Spleen (tissue), 11 donors: Measurements from ENCODE around the gene AFAP1L2. TPM values are rescaled to one million over a fixed set of nuclear protein-coding genes. Genes with fewer than 3 reads are reported as not detected.
A peak's percentile ranks its signal among the peaks of the same experiment; 100 is the strongest.

Experiments used
- DNase-seq: peaks from one replicate; pipeline ENCODE4 v3.0.0-alpha.2; 2020
- H3K27ac ChIP-seq, 8 donors: fragments of 200-600 bp; sonication (generic) in 7 of 8; 1 replicate in 4 of 8; 2 replicates in 4 of 8; pipeline versions ENCODE4 v1.5.0 to v1.8.0; 2016 to 2021; ENCODE audit warnings: inconsistent platforms in 4 of 8, mild to moderate bottlenecking in 4 of 8, moderate library complexity in 1 of 8
- H3K27me3 ChIP-seq, 7 donors: fragments of 200-600 bp; sonication (generic) in 6 of 7; replicated peaks in 1 of 7; 1 replicate in 4 of 7; 2 replicates in 3 of 7; pipeline versions ENCODE4 v1.5.0 to v1.8.0; 2016 to 2021; ENCODE audit warnings: inconsistent platforms in 3 of 7, mild to moderate bottlenecking in 1 of 7
- H3K36me3 ChIP-seq, 6 donors: fragments of 200-600 bp; sonication (generic) in 5 of 6; 1 replicate in 4 of 6; 2 replicates in 2 of 6; pipeline versions ENCODE4 v1.5.0 to v1.8.0; 2016 to 2021; ENCODE audit warnings: inconsistent platforms in 2 of 6
- H3K4me1 ChIP-seq, 6 donors: fragments of 200-600 bp; sonication (generic) in 5 of 6; 1 replicate in 3 of 6; 2 replicates in 3 of 6; pipeline versions ENCODE4 v1.5.0 to v1.8.0; 2016 to 2021; ENCODE audit warnings: inconsistent platforms in 3 of 6
- H3K4me3 ChIP-seq, 8 donors: fragments of 200-600 bp; sonication (generic) in 7 of 8; 1 replicate in 4 of 8; 2 replicates in 4 of 8; pipeline versions ENCODE4 v1.5.0 to v1.8.0; 2016 to 2021; ENCODE audit warnings: inconsistent platforms in 4 of 8, mild to moderate bottlenecking in 4 of 8, moderate library complexity in 2 of 8
- H3K9me3 ChIP-seq, 8 donors: fragments of 200-600 bp; sonication (generic) in 7 of 8; 1 replicate in 4 of 8; 2 replicates in 4 of 8; pipeline versions ENCODE4 v1.5.0 to v1.8.0; 2016 to 2021; ENCODE audit warnings: inconsistent platforms in 4 of 8
- CTCF ChIP-seq, 11 experiments: fragments of 200-600 bp in 7 of 11; fragments of 450-650 bp in 4 of 11; sonication (generic) in 4 of 11; IDR thresholded peaks in 8 of 11; conservative IDR thresholded peaks in 3 of 11; 1 replicate in 7 of 11; 2 replicates in 4 of 11; pipeline versions ENCODE4 v1.4.0 to v1.8.0; 2016 to 2021; ENCODE audit warnings: antibody characterized with exemption in 11 of 11, inconsistent platforms in 4 of 11, mild to moderate bottlenecking in 1 of 11
- POLR2A ChIP-seq, 3 donors: fragments of 450-650 bp; IDR thresholded peaks; one replicate each; pipeline ENCODE4 v1.5.1; 2017; ENCODE audit warnings: antibody characterized with exemption in 3 of 3, mild to moderate bottlenecking in 1 of 3
- POLR2AphosphoS5 ChIP-seq, 3 donors: sonication (generic); formaldehyde crosslinking; IDR thresholded peaks; one replicate each; pipeline ENCODE4 v1.5.1; 2017; ENCODE audit warnings: antibody characterized with exemption in 3 of 3
- WGBS, 5 donors: extraction: QIAGEN DNeasy Blood & Tissue Kit in 3 of 5; methylation state at CpG; one replicate each; pipeline versions ENCODE4 v1.1.5 to v1.1.7; 2013 to 2018; 5-methylcytosine and 5-hydroxymethylcytosine counted together
- intact Hi-C: fragments of 100-400 bp; cut with DNase I; formaldehyde crosslinking; loops from one replicate; pipeline ENCODE4 v1.15.0; 2023; ENCODE audit warnings: low total_unique reads
- polyA plus RNA-seq, 3 donors: library from polyadenylated mRNA; stranded (reverse); fragments of 200-250 nt; gene quantifications; one replicate each; pipeline ENCODE4 v1.2.1, GENCODE V29; 2013
- total RNA-seq, 7 donors: library from RNA; depleted of rRNA in 3 of 7; stranded (reverse); fragments of >200 nt in 3 of 7; fragmentation: NEBNext Ultra II Directional in 4 of 7; extraction: Animal tissue kit (Norgen Biotek cat#: 25700) in 4 of 7; gene quantifications; one replicate each; pipeline versions ENCODE4 v1.1.0 to v1.2.1, GENCODE V29; 2016 to 2021
- donor health status: healthy with polysubstance abuse.
- donor health status: DM: no; HTN: no; CAD: no; lungs with moderate emphysema.
- donor health status: DM: no; HTN: no; CAD: no.
- donor health status: Bipolar disorder and iron deficiency.
- donor health status: healthy.
- donor health status: DM: no; HTN: no; CAD: no.
- donor health status: DM: yes; HTN: yes; CAD: no.

AFAP1L2 gene
- total and polyA plus RNA-seq, 10 donors: 18.3 to 273 (median 180) TPM

- intact Hi-C loops: no loop called here
- Histone ChIP-seq H3K9me3 (no peaks in the 10 kb centered on the region), H3K4me1 (peaks cover 3 to 48% (median 19%) of the 10 kb centered on the region in 6 donors), H3K36me3 (peaks cover 0 to 69% (median 3%) of the 10 kb centered on the region in 6 donors), H3K4me3 (no peak overlapping the region), H3K27ac (peak overlapping the region in 6 of 8 donors; percentile 26 to 71 (median 56)), H3K27me3 (no peaks in the 10 kb centered on the region)
- TF ChIP-seq POLR2A (IDR thresholded peaks at IDR 0.05): no peak
- no peak for TF ChIP-seq POLR2AphosphoS5 (IDR thresholded peaks at IDR 0.05)
- no peak for TF ChIP-seq CTCF (IDR thresholded peaks at IDR 0.05 in 8 of 11, conservative IDR thresholded peaks at IDR 0.05 in 3 of 11)
- DNase-seq: no peak
- WGBS, 5 donors: 87 to 93% (median 89%) methylated on average over 5 of the region's 5 CpGs
Measured at GRCh38 chr10:114322344-114322743, 82.0 kb downstream of the AFAP1L2 start.

- WGBS, 5 donors: 76 to 88% (median 83%) methylated on average over 21 to 23 of the region's 23 CpGs
- intact Hi-C loops: no loop called here
- H3K4me3 ChIP-seq: no peak overlapping the region
- H3K27me3 ChIP-seq: no peaks in the 10 kb centered on the region
- H3K36me3 ChIP-seq: peaks cover 0 to 63% (median 0%) of the 10 kb centered on the region in 6 donors
- H3K9me3 ChIP-seq: no peaks in the 10 kb centered on the region
- TF ChIP-seq POLR2AphosphoS5 (IDR thresholded peaks at IDR 0.05) (peak; percentile 9 to 68 (median 29)), POLR2A (IDR thresholded peaks at IDR 0.05) (no peak), CTCF (IDR thresholded peaks at IDR 0.05 in 8 of 11, conservative IDR thresholded peaks at IDR 0.05 in 3 of 11) (no peak)
- peak overlapping the region in 7 of 8 donors; percentile 29 to 71 (median 47) for H3K27ac ChIP-seq
- H3K4me1 ChIP-seq: peaks cover 3 to 59% (median 19%) of the 10 kb centered on the region in 6 donors
- peak; percentile 74 for DNase-seq
Measured at GRCh38 chr10:114320249-114321116, 83.8 kb downstream of the AFAP1L2 start.

GRCh38 chr10:114319406-114320248 lies 84.7 kb downstream of the AFAP1L2 start:
- Histone ChIP-seq H3K27ac (peak overlapping the region in 6 of 8 donors; percentile 15 to 71 (median 53)), H3K9me3 (no peaks in the 10 kb centered on the region), H3K36me3 (peaks cover 0 to 58% (median 0%) of the 10 kb centered on the region in 6 donors), H3K4me3 (no peak overlapping the region), H3K4me1 (peaks cover 3 to 62% (median 21%) of the 10 kb centered on the region in 6 donors), H3K27me3 (no peaks in the 10 kb centered on the region)
- DNase-seq: peak; percentile 65
- 85 to 91% (median 87%) methylated on average over 18 of the region's 18 CpGs for WGBS, 5 donors
- intact Hi-C loops: no loop called here
- TF ChIP-seq POLR2AphosphoS5 (IDR thresholded peaks at IDR 0.05) (no peak), CTCF (IDR thresholded peaks at IDR 0.05 in 8 of 11, conservative IDR thresholded peaks at IDR 0.05 in 3 of 11) (no peak), POLR2A (IDR thresholded peaks at IDR 0.05) (no peak)
